Natural killer cell treated with Interleukin-12 subunit alpha and Interleukin-12 subunit beta and Interleukin-15 and Interleukin-18, amount 100 ng/mL, for 72 hours (primary cell): ENCODE results near the gene PCGF3. TPM values are rescaled to one million over a fixed set of nuclear protein-coding genes. Genes with fewer than 3 reads are reported as not detected.
"Not testable (repeated sequence)": the region's sequence is repeated elsewhere in the genome, so short reads cannot be mapped to it uniquely, and the experiment has no call there.

Source experiments
- ATAC-seq, 2 donors: fragments of 150-1000 bp; cut with Tn5 transposase in 1 of 2; sonication (Bioruptor Pico), chemical (Tn5 transposase) in 1 of 2; 2 replicates each; pipeline ENCODE4 v1.10.0; 2021
- DNase-seq: peaks from one replicate; pipeline ENCODE4 v3.0.0; 2022; ENCODE audit warnings: low spot score
- H3K27ac Mint-ChIP-seq, 2 donors: 1 replicate in 1 of 2; 2 replicates in 1 of 2; pipeline ENCODE4 v1.8.0; 2022; ENCODE audit warnings: mixed read lengths in 2 of 2, mild to moderate bottlenecking in 1 of 2, moderate library complexity in 1 of 2
- H3K27me3 Mint-ChIP-seq, 2 donors: 1 replicate in 1 of 2; 2 replicates in 1 of 2; pipeline ENCODE4 v1.8.0; 2022; ENCODE audit warnings: mixed read lengths in 2 of 2
- H3K36me3 Mint-ChIP-seq: one replicate; pipeline ENCODE4 v1.8.0; 2022; ENCODE audit warnings: mixed read lengths
- H3K4me1 Mint-ChIP-seq, 2 donors: 1 replicate in 1 of 2; 2 replicates in 1 of 2; pipeline ENCODE4 v1.8.0; 2022; ENCODE audit warnings: low read depth in 2 of 2, mixed read lengths in 2 of 2, mild to moderate bottlenecking in 1 of 2
- H3K4me3 Mint-ChIP-seq: one replicate; pipeline ENCODE4 v1.8.0; 2022; ENCODE audit warnings: mixed read lengths
- H3K9me3 Mint-ChIP-seq: 2 replicates; pipeline ENCODE4 v1.8.0; 2022; ENCODE audit warnings: mixed read lengths
- total RNA-seq, 2 donors: library from RNA; stranded (reverse); gene quantifications; one replicate each; pipeline ENCODE4 v1.2.3, GENCODE V29; 2022

PCGF3 gene
- total RNA-seq, 2 donors from 2014 or later, result 50.6 to 54.3 TPM

- H3K4me1 Mint-ChIP-seq, result peaks cover 39 to 52% of the 10 kb centered on the region in 2 donors
- H3K4me3 Mint-ChIP-seq, result no peak overlapping the region
- no peaks in the 10 kb centered on the region for H3K9me3 Mint-ChIP-seq
- DNase-seq (no peak), ATAC-seq (no peak)
- no peaks in the 10 kb centered on the region for H3K36me3 Mint-ChIP-seq
- H3K27me3 Mint-ChIP-seq, result no peaks in the 10 kb centered on the region
- H3K27ac Mint-ChIP-seq, result no peak overlapping the region
These were observed 16.6 kb downstream of the PCGF3 start for GRCh38 chr4:722169-722725.

GRCh38 chr4:722851-723360 lies 17.3 kb downstream of the PCGF3 start:
- no peak overlapping the region for H3K4me3 Mint-ChIP-seq
- no peaks in the 10 kb centered on the region for H3K27me3 Mint-ChIP-seq
- H3K4me1 Mint-ChIP-seq, result peaks cover 40 to 51% of the 10 kb centered on the region in 2 donors
- H3K27ac Mint-ChIP-seq, result peak overlapping the region in 1 of 2 donors; percentile 62
- H3K36me3 Mint-ChIP-seq, result no peaks in the 10 kb centered on the region
- DNase-seq, result no peak
- no peak for ATAC-seq
- H3K9me3 Mint-ChIP-seq, result no peaks in the 10 kb centered on the region

- H3K4me1 Mint-ChIP-seq, result peaks cover 41 to 53% of the 10 kb centered on the region in 2 donors
- ATAC-seq, result no peak
- DNase-seq, result peak; percentile 29
These were observed 18.3 kb downstream of the PCGF3 start for GRCh38 chr4:723751-724530.

GRCh38 chr4:725391-726234 lies 20.0 kb downstream of the PCGF3 start:
- Mint-ChIP-seq H3K9me3 (no peaks in the 10 kb centered on the region), H3K4me3 (no peak overlapping the region), H3K27me3 (no peaks in the 10 kb centered on the region), H3K27ac (no peak overlapping the region), H3K4me1 (peaks cover 32 to 41% of the 10 kb centered on the region in 2 donors), H3K36me3 (peaks cover 1% of the 10 kb centered on the region)
- DNase-seq (no peak), ATAC-seq (no peak)

More at GRCh38 chr4:723751-724530, 18.3 kb downstream of the PCGF3 start:
- Mint-ChIP-seq H3K27ac (no peak overlapping the region), H3K9me3 (no peaks in the 10 kb centered on the region), H3K36me3 (no peaks in the 10 kb centered on the region), H3K4me3 (no peak overlapping the region), H3K27me3 (no peaks in the 10 kb centered on the region)

- DNase-seq (no peak), ATAC-seq (no peak)
- H3K27ac Mint-ChIP-seq, result peak overlapping the region; percentile 2 to 62
- H3K4me1 Mint-ChIP-seq, result peaks cover 29 to 40% of the 10 kb centered on the region in 2 donors
- H3K36me3 Mint-ChIP-seq, result peaks cover 4% of the 10 kb centered on the region
- no peak overlapping the region for H3K4me3 Mint-ChIP-seq
- H3K27me3 Mint-ChIP-seq, result no peaks in the 10 kb centered on the region
- no peaks in the 10 kb centered on the region for H3K9me3 Mint-ChIP-seq
These were observed 20.7 kb downstream of the PCGF3 start for GRCh38 chr4:726235-726787.

GRCh38 chr4:726838-727237 lies 21.2 kb downstream of the PCGF3 start:
- peaks cover 23 to 36% of the 10 kb centered on the region in 2 donors for H3K4me1 Mint-ChIP-seq
- peaks cover 4% of the 10 kb centered on the region for H3K36me3 Mint-ChIP-seq

GRCh38 chr4:727576-727975 lies 21.9 kb downstream of the PCGF3 start:
- ATAC-seq (no peak), DNase-seq (peak; percentile 45)
- Mint-ChIP-seq H3K4me1 (peaks cover 20 to 32% of the 10 kb centered on the region in 2 donors), H3K36me3 (peaks cover 4% of the 10 kb centered on the region), H3K27ac (peak overlapping the region in 1 of 2 donors; percentile 66), H3K27me3 (no peaks in the 10 kb centered on the region), H3K4me3 (no peak overlapping the region), H3K9me3 (no peaks in the 10 kb centered on the region)

More at GRCh38 chr4:726838-727237, 21.2 kb downstream of the PCGF3 start:
- Mint-ChIP-seq H3K27me3 (no peaks in the 10 kb centered on the region), H3K4me3 (no peak overlapping the region), H3K27ac (peak overlapping the region; percentile 2 to 62), H3K9me3 (no peaks in the 10 kb centered on the region)
- ATAC-seq (no peak), DNase-seq (peak; percentile 5)

- peaks cover 4% of the 10 kb centered on the region for H3K36me3 Mint-ChIP-seq
- no peak overlapping the region for H3K27ac Mint-ChIP-seq
- H3K4me1 Mint-ChIP-seq, result peaks cover 20 to 23% of the 10 kb centered on the region in 2 donors
- no peaks in the 10 kb centered on the region for H3K9me3 Mint-ChIP-seq
- ATAC-seq (no peak), DNase-seq (peak; percentile 34)
- no peak overlapping the region for H3K4me3 Mint-ChIP-seq
- H3K27me3 Mint-ChIP-seq, result no peaks in the 10 kb centered on the region
These were observed 24.0 kb downstream of the PCGF3 start for GRCh38 chr4:729336-730315.

GRCh38 chr4:730511-730910 lies 24.9 kb downstream of the PCGF3 start:
- Mint-ChIP-seq H3K27ac (no peak overlapping the region), H3K4me3 (no peak overlapping the region), H3K9me3 (no peaks in the 10 kb centered on the region), H3K36me3 (peaks cover 4% of the 10 kb centered on the region), H3K27me3 (no peaks in the 10 kb centered on the region), H3K4me1 (peaks cover 16 to 19% of the 10 kb centered on the region in 2 donors)
- no peak for ATAC-seq
- DNase-seq, result peak; percentile 29

- peak; percentile 59 for DNase-seq
- H3K36me3 Mint-ChIP-seq, H3K4me3 Mint-ChIP-seq, H3K27me3 Mint-ChIP-seq, H3K27ac Mint-ChIP-seq, H3K9me3 Mint-ChIP-seq, ATAC-seq: not testable (repeated sequence)
- H3K4me1 Mint-ChIP-seq, result peaks cover 16 to 19% of the 10 kb centered on the region in 2 donors
These were observed 25.6 kb downstream of the PCGF3 start for GRCh38 chr4:730946-731904.

- peaks cover 11 to 12% of the 10 kb centered on the region in 2 donors for H3K4me1 Mint-ChIP-seq
- not testable (repeated sequence) for H3K9me3 Mint-ChIP-seq, H3K27me3 Mint-ChIP-seq, H3K4me3 Mint-ChIP-seq, H3K36me3 Mint-ChIP-seq, ATAC-seq, H3K27ac Mint-ChIP-seq
- peak; percentile 13 for DNase-seq
These were observed 26.3 kb downstream of the PCGF3 start for GRCh38 chr4:731954-732353.

- H3K36me3 Mint-ChIP-seq, result peaks cover 4% of the 10 kb centered on the region
These were observed 26.9 kb downstream of the PCGF3 start for GRCh38 chr4:732486-732885.

More at GRCh38 chr4:732486-732885, 26.9 kb downstream of the PCGF3 start:
- no peaks in the 10 kb centered on the region for H3K27me3 Mint-ChIP-seq
- DNase-seq (peak; percentile 48), ATAC-seq (no peak)
- H3K9me3 Mint-ChIP-seq, result no peaks in the 10 kb centered on the region
- H3K4me1 Mint-ChIP-seq, result peaks cover 7 to 10% of the 10 kb centered on the region in 2 donors
- no peak overlapping the region for H3K27ac Mint-ChIP-seq
- H3K4me3 Mint-ChIP-seq, result no peak overlapping the region
